Forelimb muscle (tissue), 1 donor: ENCODE data around the gene TMTC1. TPM values are rescaled to one million over a fixed set of nuclear protein-coding genes. Genes with fewer than 3 reads are reported as not detected.
A peak's percentile ranks its signal among the peaks of the same experiment; 100 is the strongest.

Experiments used
- DNase-seq: peaks from one replicate; pipeline ENCODE4 v3.0.0-alpha.2; 2013; ENCODE audit warnings: low read depth
- polyA plus RNA-seq: library from polyadenylated mRNA; unstranded; fragments of 120-200 nt; gene quantifications from one replicate; pipeline ENCODE4 v1.2.1, GENCODE V29; 2013; ENCODE audit not compliant: insufficient read length

The TMTC1 gene
- polyA plus RNA-seq, 1 donor = 43.9 TPM

GRCh38 chr12:29537298-29537697 is 246.4 kb downstream of the TMTC1 start:
- DNase-seq = no peak

- DNase-seq = no peak
Observed at GRCh38 chr12:29534935-29535334, 248.8 kb downstream of the TMTC1 start.

DNA sequence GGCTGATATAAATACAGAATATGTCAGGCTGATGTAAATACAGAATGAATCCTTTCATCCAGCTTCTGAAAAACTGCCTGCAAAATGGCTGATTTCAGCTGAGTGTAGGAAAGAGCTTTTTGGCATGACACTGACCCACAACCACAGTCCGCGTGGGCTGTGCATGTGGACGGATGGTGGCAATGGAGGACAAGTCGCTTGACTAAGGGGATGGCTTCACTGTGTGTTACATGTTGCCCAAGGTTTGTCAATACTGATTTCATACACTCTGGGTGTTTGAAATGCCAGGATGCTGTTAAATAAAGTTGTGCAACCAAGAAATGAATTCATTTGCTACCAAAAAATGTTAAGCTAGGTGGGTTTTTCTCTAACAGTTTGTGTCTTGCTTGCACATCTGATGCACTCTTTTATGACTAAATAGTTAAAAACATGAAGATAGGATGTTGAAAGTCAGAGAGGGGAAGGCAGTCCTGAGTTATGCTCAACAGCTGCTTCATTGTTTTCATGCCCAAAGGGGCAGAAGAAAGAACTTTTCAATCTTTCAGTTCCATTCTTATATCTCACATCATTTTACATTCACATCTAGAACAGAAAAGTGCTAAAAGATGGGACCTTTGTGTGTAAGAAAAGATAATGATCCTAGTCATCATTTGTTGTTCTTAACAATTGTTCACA is 249.8 kb downstream of the TMTC1 start:
- DNase-seq = no peak

- no peak for DNase-seq
Observed at GRCh38 chr12:29531471-29531870, 252.3 kb downstream of the TMTC1 start.

DNA sequence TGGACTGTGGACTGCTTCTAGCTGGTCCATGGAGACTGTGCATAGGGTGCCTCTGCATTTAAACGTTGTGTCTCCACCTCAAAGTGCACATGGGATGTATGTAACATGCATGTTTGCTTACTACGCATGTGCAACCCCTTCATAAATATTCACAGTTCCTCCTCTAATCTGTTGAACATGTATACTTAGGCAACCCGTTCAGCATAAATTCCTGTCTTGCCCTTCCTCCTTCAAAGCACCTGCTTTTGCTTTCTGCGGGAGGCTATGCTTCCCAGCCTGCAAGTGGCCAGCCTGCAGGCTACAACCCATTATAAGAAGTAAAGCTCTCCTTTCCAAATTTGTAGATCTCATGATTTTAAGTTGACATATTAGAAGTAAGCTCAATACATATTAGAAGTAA is 253.3 kb downstream of the TMTC1 start:
- no peak for DNase-seq

DNA sequence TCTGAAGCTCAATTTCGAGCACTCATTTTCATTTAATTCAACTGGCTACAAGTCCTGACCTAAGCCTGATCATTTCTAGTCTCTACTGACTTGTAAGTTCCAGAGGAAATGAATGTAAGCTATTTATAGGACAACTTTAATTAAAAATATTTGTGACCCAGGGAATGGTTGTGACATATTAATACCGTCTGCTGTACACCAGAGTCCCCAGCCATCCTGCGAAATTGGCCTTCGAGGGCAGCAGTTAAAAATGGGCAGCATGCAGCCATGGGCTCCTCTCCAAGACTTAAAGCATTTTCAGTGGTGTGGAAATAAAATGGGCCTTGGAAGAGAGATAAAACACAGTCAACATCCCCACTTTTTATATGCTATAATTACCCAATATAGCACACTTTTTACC is 255.6 kb downstream of the TMTC1 start:
- DNase-seq = no peak

GRCh38 chr12:29521951-29522350 is 261.8 kb downstream of the TMTC1 start:
- DNase-seq = no peak

GRCh38 chr12:29519585-29520182 is 264.1 kb downstream of the TMTC1 start:
- DNase-seq = peak; percentile 45

GRCh38 chr12:29518407-29518806 is 265.3 kb downstream of the TMTC1 start:
- no peak for DNase-seq

- DNase-seq = no peak
Observed at GRCh38 chr12:29517264-29517663, 266.5 kb downstream of the TMTC1 start.

DNA sequence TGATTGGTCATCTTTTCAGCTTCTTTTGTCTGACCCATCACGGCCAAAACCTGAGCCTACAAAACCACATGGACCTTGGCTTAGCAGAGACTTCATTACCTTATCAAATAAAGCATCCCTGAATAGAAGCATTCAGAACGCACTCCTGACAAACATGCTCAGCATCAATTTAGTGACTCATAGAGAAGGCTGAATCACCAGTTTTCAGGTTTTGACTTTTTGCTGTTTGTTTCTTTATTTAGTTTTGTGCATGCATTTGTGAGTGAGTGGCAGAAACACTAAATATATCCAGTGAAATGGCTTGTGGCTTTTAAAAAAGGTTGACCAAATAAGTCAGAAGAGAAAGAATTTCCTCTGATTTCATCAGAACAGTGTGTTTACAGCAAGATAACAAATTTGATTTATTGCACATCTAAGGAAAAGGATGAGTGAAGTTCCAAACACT is 267.3 kb downstream of the TMTC1 start:
- DNase-seq = no peak

DNA sequence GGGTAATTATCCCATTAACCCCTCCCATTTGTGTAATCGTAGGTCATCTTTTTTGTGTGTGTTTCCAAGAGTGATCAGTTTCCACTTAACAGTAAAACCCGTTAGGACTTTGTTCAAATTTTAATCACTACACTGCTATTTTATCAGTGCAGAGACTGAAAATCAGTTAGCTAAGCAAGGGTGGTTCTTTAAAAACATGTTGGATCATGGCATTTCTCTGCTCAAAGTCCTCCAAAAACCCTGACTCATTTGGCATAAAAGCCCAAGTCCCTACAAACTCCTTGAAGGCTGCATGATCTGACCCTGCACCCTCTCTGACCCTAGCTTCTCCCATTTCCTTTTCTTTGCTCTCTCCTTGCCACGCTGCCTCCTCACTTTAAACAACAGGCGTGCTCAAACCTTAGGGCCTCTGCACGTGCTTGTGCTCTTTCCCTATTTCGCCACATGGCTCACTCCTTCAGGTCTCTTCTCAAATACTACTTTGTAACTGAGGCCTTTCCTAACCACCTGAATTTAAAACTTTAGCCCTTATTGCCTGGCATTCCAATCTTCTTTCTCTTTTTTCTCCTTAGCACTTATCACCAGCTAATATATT is 273.1 kb downstream of the TMTC1 start:
- DNase-seq = no peak

GRCh38 chr12:29509503-29509902 is 274.2 kb downstream of the TMTC1 start:
- DNase-seq = no peak

DNA sequence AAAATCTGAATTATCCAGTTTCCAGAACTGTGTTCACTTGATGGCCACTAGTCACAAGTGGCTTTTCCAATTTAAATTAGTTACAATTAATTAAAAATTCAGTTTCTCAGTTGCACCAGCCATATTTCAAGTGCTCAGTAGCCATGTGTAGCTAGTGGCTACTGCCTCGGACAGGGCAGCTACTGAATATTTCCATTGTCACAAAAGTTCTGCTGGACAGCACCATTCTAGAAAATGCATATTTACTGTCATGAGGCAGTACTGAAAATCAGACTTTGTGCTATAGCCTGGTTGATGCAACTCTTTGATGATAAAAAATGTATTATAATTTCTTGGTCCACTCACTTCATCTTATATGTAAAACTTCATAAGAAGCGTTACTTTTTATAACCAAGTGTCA is 274.8 kb downstream of the TMTC1 start:
- DNase-seq = no peak

- no peak for DNase-seq
Observed at GRCh38 chr12:29505122-29505521, 278.6 kb downstream of the TMTC1 start.

GRCh38 chr12:29503283-29503682 is 280.5 kb downstream of the TMTC1 start:
- no peak for DNase-seq

DNA sequence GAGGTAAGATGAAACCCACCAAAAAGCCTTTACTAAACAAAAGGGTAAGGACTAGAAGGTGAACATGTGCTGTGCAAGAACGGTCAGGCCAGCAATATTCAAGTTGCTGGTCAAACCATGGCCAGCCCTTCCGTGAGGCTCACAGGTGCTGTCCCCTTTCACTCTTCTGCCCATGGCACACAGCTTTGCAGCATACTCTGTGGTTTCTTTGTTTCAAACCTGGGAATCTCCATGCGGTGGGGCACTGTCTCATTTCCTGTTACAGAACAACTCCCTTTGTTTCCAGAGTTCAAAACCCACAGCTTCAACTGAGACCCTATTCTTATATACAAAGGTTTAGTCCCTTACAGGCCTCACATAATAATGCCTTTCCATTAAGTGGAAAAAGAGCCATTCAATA is 284.5 kb downstream of the TMTC1 start:
- no peak for DNase-seq

DNA sequence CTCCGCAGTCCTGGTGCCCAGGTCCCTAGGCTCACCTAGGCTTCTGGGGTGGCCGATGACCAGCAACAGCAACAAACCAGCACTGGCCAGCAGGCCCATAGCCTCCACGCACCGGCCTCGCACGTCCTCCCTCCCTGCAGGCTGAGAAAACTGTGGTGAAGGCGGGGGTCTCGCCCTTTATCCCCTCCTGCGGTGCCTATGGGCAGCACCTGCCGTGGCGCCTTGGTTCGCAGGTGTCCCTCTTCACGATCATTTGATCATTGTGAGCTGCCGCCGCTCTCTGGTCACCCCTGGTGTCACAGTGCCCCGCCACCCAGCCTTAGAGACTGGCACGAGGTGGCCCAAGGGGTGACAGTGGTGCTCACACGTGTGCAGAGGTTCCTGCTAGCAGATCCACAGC is 286.2 kb downstream of the TMTC1 start, which contains the start of gene OVCH1:
Gene OVCH1 (minus strand): TSS at position 99 of the 400 bp plus-strand sequence. CDS start 0 bp downstream, at position 99.
- no peak for DNase-seq

DNA sequence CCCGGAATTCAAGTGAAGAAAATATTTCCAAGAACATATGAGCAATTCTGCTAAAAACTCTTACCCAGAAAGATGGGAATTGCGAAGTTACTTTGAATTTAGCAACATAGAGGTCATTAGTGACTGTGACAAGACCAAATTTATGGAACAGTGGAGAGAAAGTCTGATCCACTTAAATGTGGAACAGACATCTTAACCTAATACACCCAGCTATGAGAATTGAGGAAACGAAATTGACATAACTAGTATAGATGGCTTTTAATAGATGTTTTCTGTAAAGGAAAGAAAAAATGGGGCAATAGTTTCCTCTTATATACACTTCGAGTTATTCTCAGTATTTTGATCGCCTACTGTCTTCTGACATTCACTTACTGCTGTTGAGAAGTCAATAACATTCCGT is 290.9 kb downstream of the TMTC1 start:
- no peak for DNase-seq

DNA sequence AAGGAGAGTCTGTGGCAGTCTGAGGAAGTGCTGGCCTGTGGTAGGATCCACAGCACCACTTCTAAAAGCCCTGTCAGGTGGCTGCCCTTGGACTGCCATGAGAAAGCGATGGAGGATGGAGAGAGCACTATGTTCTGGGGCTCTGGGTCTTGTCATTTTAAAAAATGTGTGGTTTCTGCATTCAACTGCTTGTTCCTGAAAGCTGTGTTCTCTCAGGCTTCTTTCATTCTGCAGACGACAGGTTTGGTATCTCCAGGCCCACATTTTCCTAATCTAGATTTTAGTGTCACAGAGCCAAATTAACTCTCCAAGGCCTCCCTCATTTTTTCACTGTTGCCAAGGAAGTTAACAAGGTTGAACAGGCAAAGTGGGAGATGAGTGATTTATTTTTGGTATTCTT is 296.8 kb downstream of the TMTC1 start:
- no peak for DNase-seq

DNA sequence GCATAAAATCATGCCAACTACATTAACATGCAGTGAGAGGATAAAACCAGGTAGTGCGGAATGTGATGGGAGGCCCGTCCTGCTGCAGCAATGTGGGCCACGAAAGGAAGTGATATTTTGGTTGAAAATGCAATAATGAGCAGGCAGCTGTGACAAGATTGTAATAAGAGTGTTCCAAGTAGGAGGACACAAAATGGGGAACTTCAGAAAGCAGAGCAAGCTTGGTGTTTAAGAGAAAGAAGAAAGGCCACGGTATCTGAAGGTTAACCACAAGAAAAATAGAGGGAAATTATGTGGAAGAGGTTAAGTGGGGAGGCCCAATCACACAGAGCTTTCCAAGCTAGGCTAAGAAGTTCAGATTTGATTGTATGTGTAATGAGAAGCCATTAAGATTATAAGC is 320.5 kb downstream of the TMTC1 start:
- DNase-seq = no peak

DNA sequence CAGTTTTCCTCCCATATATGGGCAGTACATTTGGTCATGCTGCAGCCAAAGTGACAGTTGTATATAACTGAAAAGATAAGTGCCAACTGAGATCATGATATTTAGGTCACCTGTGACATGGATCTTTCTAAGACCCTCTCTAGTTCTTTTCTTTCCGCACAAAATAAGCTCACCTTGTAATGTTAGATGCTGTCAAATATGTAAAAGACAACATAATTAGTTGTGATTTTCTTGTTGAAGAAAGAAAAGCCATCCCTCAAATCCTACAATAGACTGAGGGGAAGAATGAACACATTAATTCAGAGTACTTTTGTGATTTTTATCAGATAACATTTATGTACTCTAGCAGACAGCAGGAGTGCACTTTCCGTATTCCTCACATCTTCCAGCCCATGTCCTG is 323.7 kb downstream of the TMTC1 start:
- no peak for DNase-seq

DNA sequence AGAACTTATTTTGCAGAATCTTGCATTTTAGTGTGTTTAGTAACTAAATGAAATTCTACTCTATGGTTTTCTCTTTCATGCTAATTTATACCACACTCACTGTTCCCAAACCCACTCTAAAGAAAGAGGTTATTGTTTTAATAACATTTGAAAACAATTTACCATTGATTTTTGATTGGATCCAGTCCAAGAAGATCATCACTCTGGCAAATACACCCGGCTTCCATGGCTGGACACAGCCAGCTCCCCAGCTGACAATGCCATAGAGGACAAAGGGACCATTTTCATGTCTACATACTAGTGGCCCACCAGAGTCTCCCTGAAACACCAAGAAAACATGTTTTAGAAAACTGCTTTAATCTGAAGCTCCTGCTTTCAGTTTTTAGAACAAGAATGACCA is 328.7 kb downstream of the TMTC1 start:
- no peak for DNase-seq
